NOMO-1 treated with dmso at 0.1 percent for 144 hours (cell line): Measurements from ENCODE around the gene PTTG1IP.
"Not testable (repeated sequence)": the region's sequence is repeated elsewhere in the genome, so short reads cannot be mapped to it uniquely, and the experiment has no call there.

ENCODE experiments used
- DNase-seq: peaks from one replicate; lab custom pipeline; 2025; ENCODE audit not compliant: unreplicated experiment; lab: John Stamatoyannopoulos, UW

PTTG1IP gene

DNA sequence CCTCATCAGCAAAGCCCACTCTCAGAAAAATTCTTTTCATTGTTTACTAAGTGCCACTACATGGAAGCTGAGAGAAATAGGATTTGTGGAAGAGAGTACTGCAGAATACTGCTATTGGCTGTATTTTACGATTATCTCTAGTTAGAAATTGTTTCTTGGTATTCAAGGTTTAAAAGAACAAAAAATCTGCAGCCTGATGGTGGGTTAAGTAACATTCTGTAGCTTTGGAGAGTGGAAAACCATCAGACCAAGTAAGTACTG, 27.3 kb downstream of the PTTG1IP start:
- no peak for DNase-seq

DNA sequence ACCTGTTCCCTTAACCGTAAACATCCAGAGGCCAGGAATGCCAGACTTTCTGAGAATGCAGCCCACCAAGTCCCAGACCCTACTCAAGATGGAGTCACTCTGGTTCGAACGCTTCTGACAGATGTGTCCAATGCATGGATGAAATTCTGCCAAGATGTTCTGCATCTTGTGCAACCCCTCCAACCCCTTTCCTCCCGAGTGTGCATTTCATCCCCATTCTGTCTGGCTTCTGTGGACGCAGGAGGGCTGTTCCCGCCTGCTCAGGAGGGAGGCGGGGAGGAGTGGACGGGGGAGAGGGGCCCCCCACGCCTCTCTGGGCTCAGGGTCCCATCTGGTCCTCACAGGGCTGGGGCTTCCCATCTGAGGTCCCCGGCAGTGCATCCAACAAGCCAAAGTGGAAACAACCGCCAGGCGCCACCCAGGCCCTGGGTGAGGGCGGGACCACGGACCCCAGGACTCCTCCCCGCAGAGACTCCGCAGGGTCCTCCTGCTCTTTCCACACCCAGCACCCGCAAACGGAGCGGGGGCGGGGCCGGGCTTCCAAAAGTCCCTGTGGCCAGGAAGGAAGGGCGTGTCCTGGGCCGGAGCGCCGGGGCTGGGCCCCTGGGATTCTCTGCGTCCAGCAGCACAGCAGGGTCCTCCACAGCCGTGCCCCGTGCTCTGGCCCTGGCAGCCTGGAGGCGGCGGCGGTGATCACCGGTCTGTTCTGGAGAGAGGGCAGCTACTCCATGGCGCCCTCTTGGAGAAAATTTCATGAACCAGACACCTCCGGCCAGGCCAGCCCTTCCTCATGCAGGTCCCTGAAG, 27.9 kb downstream of the PTTG1IP start:
- peak; percentile 73 for DNase-seq

DNA sequence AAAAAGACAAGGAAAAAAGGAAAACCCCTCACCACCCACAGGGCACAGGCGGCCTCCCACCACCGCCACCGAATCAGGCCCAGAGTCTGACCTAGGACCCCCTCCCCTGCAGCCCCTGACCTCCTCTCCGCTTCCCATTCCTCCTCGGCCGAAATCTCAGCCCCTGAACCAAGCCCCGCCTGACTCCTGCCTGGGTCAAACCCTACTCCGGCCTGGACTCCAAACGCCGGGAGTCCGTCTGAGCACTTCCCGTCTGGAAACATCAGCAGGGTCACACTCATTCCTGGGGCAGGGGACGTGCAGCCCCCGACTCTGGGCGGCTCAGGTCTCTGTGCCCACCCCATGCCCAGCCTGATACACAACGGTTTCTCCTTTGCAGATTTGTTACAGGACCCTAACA, 29.2 kb downstream of the PTTG1IP start:
- no peak for DNase-seq

- DNase-seq = no peak
Observed at GRCh38 chr21:44842721-44843445, 30.6 kb downstream of the PTTG1IP start.

GRCh38 chr21:44842087-44842486, 31.4 kb downstream of the PTTG1IP start:
- DNase-seq = no peak

GRCh38 chr21:44840771-44841170, 32.7 kb downstream of the PTTG1IP start:
- no peak for DNase-seq

GRCh38 chr21:44838951-44839350, 34.5 kb downstream of the PTTG1IP start:
- no peak for DNase-seq

- DNase-seq = no peak
Observed at GRCh38 chr21:44838039-44838895, 35.2 kb downstream of the PTTG1IP start.

DNA sequence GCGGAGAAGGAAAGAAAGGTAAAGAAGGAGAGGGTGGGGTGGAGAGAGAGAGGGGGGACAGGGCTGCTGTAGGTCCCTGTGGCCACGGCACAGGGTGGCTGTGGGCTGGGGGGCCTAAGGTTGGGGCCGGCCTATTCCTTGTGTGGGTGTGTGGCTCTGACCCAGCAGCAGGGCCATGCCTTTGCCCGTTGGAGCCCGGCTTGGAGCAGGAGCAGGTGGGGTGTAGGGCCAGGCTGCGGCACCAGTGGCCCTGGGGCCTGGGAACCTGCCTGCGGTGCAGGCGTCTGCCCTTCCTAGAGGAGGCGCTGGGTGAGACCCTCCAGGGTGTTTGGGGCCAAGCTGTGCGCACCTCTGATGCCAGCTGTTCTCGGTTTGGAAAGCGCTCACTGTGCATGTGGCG, 36.0 kb downstream of the PTTG1IP start:
- no peak for DNase-seq

DNA sequence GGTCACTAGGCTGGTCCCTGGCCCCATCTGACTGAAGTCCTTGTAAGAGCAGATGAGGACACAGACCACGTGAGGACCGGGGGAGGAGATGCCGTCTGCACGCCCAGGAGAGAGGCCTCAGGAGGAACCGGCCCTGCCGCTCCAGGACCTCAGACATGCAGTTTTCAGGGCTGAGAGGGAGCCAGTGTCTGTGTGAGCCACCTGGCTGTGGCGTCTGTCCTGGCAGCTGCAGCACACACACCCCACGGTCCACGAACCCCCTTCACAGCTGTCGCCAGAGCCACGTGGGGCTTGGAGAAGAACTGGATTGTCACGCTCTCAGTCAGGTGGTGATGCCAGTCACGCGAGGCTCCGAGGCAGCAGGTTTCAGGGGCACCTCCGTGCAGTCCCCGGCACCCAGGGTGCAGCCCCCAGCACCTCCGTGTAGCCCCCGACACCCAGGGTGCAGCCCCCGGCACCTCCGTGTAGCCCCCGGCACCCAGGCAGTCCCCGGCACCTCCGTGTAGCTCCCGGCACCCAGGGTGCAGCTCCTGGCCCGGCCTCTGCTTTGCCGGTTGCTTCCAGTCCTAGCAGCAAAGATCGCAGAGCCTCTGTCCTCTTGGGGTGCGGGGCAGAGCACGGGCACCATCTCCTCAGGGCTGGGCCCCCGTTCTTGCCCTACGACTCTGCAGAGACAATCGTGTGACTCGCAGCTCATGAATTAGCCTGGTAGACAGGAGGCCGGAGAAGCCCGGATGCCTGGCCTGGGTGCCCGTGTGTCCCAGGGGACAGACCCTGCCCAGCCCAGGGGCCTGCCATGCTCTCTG, 36.6 kb downstream of the PTTG1IP start:
- peak; percentile 57 for DNase-seq

DNA sequence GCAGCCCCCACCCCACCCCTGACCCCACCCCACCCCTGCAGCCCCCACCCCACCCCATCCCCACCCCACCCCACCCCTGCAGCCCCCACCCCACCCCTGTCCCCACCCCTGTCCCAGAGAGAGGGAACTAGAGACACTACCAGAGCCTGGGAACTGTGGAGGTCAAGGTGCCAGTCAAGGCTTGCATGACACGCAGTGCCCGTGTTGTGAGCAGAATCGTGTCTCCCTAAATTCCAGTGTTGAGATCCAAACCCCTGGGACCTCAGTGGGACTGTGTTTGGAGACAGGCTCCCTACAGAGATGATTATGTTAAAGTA, 37.2 kb downstream of the PTTG1IP start:
- no peak for DNase-seq

- no peak for DNase-seq
Observed at GRCh38 chr21:44835647-44835973, 37.9 kb downstream of the PTTG1IP start.

- no peak for DNase-seq
Observed at GRCh38 chr21:44834951-44835646, 38.4 kb downstream of the PTTG1IP start.

GRCh38 chr21:44834231-44834950, 39.1 kb downstream of the PTTG1IP start:
- DNase-seq = no peak

- no peak for DNase-seq
Observed at GRCh38 chr21:44833663-44834062, 39.8 kb downstream of the PTTG1IP start.

- DNase-seq = not testable (repeated sequence)
Observed at GRCh38 chr21:44832516-44833255, 40.8 kb downstream of the PTTG1IP start.

GRCh38 chr21:44831227-44831860, 42.1 kb downstream of the PTTG1IP start:
- DNase-seq = no peak

- no peak for DNase-seq
Observed at GRCh38 chr21:44829507-44830092, 43.9 kb downstream of the PTTG1IP start.
